Mucosa of gallbladder (tissue), 1 donor: Measurements from ENCODE around the gene DNMBP. TPM values are rescaled to one million over a fixed set of nuclear protein-coding genes. Genes with fewer than 3 reads are reported as not detected.
A peak's percentile ranks its signal among the peaks of the same experiment; 100 is the strongest.

Experiments
- DNase-seq: peaks from one replicate; pipeline ENCODE4 v3.0.0-alpha.2; 2020; ENCODE audit warnings: low spot score
- total RNA-seq: library from RNA; stranded (reverse); gene quantifications from one replicate; pipeline ENCODE4 v1.2.1, GENCODE V29; 2021
- donor health status: DM: no; HTN: no; CAD: no.

Gene DNMBP, protein sequence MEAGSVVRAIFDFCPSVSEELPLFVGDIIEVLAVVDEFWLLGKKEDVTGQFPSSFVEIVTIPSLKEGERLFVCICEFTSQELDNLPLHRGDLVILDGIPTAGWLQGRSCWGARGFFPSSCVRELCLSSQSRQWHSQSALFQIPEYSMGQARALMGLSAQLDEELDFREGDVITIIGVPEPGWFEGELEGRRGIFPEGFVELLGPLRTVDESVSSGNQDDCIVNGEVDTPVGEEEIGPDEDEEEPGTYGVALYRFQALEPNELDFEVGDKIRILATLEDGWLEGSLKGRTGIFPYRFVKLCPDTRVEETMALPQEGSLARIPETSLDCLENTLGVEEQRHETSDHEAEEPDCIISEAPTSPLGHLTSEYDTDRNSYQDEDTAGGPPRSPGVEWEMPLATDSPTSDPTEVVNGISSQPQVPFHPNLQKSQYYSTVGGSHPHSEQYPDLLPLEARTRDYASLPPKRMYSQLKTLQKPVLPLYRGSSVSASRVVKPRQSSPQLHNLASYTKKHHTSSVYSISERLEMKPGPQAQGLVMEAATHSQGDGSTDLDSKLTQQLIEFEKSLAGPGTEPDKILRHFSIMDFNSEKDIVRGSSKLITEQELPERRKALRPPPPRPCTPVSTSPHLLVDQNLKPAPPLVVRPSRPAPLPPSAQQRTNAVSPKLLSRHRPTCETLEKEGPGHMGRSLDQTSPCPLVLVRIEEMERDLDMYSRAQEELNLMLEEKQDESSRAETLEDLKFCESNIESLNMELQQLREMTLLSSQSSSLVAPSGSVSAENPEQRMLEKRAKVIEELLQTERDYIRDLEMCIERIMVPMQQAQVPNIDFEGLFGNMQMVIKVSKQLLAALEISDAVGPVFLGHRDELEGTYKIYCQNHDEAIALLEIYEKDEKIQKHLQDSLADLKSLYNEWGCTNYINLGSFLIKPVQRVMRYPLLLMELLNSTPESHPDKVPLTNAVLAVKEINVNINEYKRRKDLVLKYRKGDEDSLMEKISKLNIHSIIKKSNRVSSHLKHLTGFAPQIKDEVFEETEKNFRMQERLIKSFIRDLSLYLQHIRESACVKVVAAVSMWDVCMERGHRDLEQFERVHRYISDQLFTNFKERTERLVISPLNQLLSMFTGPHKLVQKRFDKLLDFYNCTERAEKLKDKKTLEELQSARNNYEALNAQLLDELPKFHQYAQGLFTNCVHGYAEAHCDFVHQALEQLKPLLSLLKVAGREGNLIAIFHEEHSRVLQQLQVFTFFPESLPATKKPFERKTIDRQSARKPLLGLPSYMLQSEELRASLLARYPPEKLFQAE (N-terminal part only)
- total RNA-seq = 31.8 TPM

DNA sequence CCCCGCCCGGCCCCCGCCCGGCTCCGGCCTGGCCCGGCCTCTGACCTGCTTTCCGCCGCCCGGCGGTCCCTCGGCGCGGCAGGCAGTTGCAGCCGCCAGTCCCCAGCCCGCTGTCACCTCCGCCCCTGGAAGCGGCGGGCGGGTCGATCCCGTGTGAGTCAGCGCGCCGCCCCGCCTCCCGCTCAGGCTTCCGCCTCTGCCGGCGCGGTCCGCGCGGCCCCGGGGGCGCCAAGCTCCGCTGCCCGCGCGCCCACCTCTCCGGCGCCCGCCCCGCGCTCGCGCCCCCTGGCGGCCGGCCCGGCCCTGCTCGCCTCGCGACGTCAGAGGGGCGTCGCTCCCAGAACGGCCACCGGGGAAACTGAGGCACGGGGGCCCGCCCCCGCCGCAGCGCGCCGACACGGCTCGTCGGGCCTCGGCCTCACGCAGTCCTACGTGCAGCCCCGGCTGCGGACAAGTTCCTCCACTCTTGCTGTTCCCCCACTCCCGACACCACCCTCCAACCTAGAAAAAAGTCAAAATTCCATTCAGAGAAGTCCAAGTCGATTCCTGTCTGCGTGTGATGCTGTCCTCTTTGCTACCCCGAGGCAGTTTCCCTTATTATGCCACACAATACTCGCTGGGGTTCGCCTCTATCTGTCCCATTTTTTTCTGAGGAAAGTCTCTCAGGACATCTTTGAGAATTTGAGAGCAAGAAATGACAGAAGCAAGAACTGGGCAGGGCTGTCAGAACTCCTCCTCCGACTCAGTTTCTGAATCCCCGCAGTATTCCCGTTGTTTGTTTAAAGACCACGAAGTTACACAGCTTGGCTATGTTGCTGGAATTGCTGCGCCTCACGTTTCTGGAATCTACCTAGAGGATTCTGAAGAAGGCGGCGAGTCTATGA, at the start of gene DNMBP:
Gene DNMBP, minus strand, starts transcription at position 155 of the 884 bp plus-strand sequence. CDS start 37,823 bp downstream, outside the sequence.
- DNase-seq = peak; percentile 78

GRCh38 chr10:100057948-100058347, 48.2 kb upstream of the DNMBP start:
- no peak for DNase-seq

- no peak for DNase-seq
Measured at GRCh38 chr10:100053686-100054460, 44.1 kb upstream of the DNMBP start.

DNA sequence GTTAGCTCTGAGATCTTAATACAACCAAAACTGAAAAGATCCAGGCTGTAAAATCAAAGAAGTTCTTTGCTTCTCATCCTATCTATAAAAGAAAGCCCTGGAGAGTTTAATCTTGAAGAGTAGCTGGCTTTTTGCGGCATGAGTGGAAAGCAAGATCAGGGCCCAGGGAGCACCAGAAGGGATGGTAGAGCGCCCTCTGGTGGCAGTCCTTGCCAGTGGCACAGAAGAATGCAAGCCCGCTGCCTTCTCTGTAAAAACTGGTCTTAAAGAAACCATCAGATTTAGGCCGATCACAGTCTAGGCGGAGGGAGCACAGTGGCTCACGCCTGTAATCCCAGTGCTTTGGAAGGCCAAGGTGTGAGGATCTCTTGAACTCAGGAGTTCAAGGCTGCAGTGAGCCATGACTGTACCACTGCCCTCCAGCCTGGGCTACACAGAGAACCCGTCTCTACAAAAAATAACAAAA, 36.3 kb upstream of the DNMBP start:
- peak; percentile 85 for DNase-seq

GRCh38 chr10:100045592-100045991, 35.8 kb upstream of the DNMBP start:
- no peak for DNase-seq

GRCh38 chr10:100043796-100044195, 34.0 kb upstream of the DNMBP start:
- no peak for DNase-seq

- no peak for DNase-seq
Measured at GRCh38 chr10:100043344-100043743, 33.6 kb upstream of the DNMBP start.

DNA sequence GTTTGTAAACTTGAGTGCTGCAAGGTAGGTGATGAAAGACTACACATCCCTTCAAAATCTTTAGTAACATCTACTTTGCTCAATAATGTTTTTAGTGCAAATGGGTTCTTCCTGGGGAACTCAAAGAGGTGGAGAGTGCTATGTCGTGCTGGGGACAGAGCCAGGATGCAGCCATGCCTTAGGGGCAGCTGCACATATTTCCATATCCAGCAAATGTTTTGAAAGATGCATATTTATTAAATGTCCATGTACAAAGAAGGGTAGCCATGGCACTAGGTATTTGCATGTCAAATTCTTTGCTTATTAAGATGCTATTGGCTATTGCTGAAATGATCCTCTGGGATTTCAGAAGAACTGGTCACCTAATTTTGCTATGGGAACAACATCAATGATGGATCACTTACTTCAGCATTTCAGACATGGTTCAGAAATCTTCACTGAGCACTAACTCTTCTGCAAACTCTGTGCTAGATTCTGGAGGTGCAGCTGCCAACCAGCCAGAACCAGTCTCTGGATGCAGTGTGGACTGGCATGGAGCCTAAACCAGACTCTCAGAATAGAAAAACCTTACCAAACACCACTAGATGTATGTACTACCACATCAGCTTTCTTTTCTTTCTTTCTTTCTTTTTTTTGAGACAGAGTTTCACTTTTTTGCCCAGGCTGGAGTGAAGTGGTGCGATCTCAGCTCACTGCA, 31.7 kb upstream of the DNMBP start:
- DNase-seq = no peak

DNA sequence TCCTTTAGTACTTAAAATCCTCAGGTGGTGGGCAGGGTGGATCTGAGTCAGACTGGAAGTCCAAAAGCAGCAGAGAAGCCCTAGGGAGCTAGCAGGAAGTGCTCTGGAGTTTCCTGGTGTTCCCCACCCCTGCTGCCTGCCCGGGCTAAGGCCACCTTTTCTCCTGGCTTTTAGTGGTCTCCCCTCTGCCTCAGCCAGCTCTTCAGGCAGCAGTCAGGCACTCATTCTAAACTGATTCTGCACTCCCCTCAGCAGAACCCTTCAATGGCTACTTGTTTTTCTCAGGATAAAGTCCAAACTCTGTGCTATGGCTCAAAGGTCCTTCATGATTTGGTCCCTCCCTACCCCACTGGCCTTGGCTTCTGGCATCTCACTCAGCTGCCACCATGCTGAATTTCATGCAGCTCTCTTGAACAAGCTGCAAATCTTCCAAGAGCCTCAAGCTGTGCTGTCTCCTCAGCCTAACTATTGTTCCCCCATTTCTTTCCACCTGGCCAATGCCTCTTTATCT, 28.9 kb upstream of the DNMBP start:
- no peak for DNase-seq

GRCh38 chr10:100037758-100038315, 28.1 kb upstream of the DNMBP start:
- DNase-seq = no peak

DNA sequence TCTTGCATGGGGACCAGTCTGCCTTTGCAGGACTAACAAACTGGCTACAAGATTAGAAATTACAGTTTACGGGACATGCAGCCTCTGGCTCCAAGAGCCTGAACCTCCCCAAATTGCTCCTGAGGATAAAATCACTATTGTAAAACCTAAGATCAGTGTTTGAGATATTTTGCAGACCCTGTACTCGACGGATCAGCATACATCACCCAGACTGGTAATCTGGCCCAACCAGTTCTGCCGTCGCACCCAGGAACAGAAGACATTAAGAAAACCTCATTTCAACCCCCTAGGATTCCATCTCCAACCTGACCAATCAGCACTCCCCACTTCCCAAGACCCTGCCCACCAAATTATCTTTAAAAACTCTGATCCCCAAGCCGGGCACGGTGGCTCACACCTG, 27.1 kb upstream of the DNMBP start:
- DNase-seq = no peak

DNA sequence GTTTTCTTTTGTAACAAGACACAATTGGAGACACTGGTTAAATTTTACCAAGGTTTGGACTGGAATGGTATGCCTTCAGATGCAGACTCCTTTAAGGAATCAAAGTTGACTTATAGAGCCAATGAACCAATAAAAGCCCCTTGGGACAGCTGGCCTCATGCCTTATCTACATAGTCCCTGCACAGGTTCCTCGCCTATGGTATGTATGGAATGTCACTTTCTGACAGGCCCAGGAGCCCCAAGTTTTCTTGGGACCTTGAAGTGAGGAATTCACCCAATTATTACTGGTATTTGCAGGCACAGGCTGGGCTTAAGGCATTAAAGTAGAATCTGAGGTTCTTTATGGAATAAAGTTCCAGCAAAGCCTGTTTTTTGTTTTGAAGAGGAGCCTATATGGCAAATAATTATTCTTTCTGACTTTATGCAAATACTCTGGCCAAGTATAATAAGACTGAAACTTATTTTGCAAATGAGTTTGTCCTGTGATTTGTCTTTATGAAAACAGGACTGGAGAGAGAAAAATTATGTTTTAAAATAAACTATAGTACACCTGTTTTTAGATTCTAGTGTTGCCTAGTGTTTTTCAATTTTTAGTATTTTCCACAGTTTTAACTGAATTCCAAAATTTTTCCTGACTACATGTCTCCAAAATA, 24.1 kb upstream of the DNMBP start:
- no peak for DNase-seq

DNA sequence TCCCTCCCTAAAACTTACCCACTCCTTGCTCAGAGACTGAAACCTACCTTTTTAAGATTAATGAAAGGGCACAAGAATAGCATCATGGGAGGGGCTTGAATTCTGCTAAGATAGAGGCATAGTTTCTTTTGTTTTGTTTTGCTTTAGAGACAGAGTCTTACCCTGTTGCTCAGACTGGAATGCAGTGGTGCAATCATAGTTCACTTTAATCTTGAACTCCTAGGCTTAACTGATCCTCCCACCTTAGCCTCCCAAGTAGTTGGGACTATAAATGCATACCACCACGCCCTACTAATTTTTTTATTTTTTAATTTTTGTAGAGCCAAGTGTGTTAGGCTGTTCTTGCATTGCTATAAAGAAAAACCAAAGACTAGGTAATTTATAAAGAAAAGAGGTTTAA, 17.7 kb upstream of the DNMBP start:
- no peak for DNase-seq

- no peak for DNase-seq
Measured at GRCh38 chr10:100025576-100025975, 15.8 kb upstream of the DNMBP start.

DNA sequence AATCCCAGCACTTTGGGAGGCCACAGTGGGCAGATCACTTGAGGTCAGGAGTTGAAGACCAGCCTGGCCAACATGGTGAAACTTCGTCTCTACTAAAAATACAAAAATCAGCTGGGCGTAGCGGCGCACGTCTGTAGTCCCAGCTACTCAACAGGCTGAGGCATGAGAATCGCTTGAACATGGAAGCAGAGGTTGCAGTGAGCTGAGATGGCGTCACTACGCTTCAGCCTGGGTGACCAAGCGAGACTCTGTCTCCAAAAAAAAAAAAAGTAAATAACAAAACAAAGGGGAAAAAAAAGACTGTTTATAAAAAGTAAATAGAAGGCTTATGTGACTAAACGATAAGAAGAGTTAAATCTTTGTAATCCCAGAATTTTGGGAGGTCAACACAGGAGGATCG, 15.0 kb upstream of the DNMBP start:
- no peak for DNase-seq

DNA sequence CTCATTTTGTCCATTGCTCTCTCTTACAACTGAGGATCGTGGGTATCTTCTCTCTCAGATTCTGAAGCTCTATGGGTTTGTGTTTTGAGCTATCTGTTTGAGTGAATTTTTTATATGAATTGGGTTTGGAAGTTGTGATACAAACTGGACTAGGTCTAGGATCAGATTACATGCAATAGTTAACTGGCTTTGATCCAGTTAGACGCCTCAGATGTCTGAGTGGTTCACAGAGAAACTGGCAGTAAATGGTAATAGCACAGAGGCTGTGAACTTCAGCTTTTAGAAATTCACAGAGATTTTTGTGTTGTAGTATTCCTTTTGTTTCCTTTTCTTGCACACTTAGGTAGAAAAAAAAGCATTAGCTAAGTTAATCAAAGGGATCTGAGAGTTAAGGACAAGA, 12.7 kb upstream of the DNMBP start:
- DNase-seq = no peak

- no peak for DNase-seq
Measured at GRCh38 chr10:100021322-100021721, 11.6 kb upstream of the DNMBP start.

DNA sequence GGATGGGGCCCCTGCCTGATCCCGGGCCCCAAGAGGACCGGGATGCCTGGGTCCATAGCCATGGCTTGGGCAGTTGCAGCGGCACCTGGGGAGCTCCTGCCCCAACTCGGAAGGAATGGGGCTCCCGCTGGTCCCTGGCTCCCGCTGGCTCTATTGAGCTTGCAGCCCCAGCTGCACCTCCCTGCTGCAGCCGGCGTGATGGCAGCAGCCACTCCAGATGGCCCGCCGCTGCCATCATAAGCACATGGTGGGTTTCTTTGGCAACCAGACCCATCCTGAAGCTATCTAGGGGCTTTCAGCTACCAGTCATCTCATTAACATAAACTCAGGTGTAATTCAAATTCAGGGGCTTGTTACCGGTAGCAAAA, 11.1 kb upstream of the DNMBP start:
- DNase-seq = no peak
